Lung microvascular endothelial cell (primary cell): ENCODE data around the gene TUBB1. TPM values are rescaled to one million over a fixed set of nuclear protein-coding genes. Genes with fewer than 3 reads are reported as not detected.
"Not testable (repeated sequence)": the region's sequence is repeated elsewhere in the genome, so short reads cannot be mapped to it uniquely, and the experiment has no call there.

Experiments used
- DNase-seq, 2 donors: peaks; one replicate each; pipeline versions ENCODE4 v3.0.0 to v3.0.0-alpha.2; 2010; ENCODE audit warnings: low read depth in 2 of 2
- total RNA-seq: library from RNA; depleted of rRNA; stranded (reverse); fragments of >200 nt; gene quantifications from 2 replicates; pipeline ENCODE4 v1.2.1, GENCODE V29; 2014

The TUBB1 gene
- total RNA-seq, 1 donor from 2014 or later = not detected

- DNase-seq = no peak
Observed at GRCh38 chr20:59005523-59006166, 13.6 kb upstream of the TUBB1 start.

GRCh38 chr20:59006167-59006863 is 12.9 kb upstream of the TUBB1 start:
- peak; percentile 53 to 68 for DNase-seq

GRCh38 chr20:59006864-59007664 is 12.2 kb upstream of the TUBB1 start, which contains the start of gene CTSZ:
CTSZ (minus strand) TSS chr20:59007254; CDS start chr20:59007128, 126 bp downstream.
- peak; percentile 43 to 61 for DNase-seq

GRCh38 chr20:59007665-59008511 is 11.3 kb upstream of the TUBB1 start:
- DNase-seq = peak in 1 of 2 donors; percentile 67

GRCh38 chr20:59008715-59009336 is 10.4 kb upstream of the TUBB1 start:
- DNase-seq = no peak

- peak; percentile 58 to 68 for DNase-seq
Observed at GRCh38 chr20:59010321-59010994, 8.8 kb upstream of the TUBB1 start.

- peak; percentile 97 for DNase-seq
Observed at GRCh38 chr20:59010995-59011873, 8.0 kb upstream of the TUBB1 start.

GRCh38 chr20:59011874-59012157 is 7.4 kb upstream of the TUBB1 start:
- not testable (repeated sequence) for DNase-seq

GRCh38 chr20:59013031-59013951 is 5.9 kb upstream of the TUBB1 start:
- no peak for DNase-seq

- peak in 1 of 2 donors; percentile 50 for DNase-seq
Observed at GRCh38 chr20:59013959-59014608, 5.1 kb upstream of the TUBB1 start.

GRCh38 chr20:59014680-59015389 is 4.4 kb upstream of the TUBB1 start:
- no peak for DNase-seq

- DNase-seq = no peak
Observed at GRCh38 chr20:59015411-59015810, 3.8 kb upstream of the TUBB1 start.

GRCh38 chr20:59015812-59016711 is 3.2 kb upstream of the TUBB1 start:
- DNase-seq = no peak

- peak in 1 of 2 donors; percentile 33 for DNase-seq
Observed at GRCh38 chr20:59016795-59017492, 2.3 kb upstream of the TUBB1 start.

GRCh38 chr20:59017493-59018231 is 1.6 kb upstream of the TUBB1 start:
- DNase-seq = no peak
